IMR-90 (cell line): ENCODE results near the gene TUBD1. TPM values are rescaled to one million over a fixed set of nuclear protein-coding genes. Genes with fewer than 3 reads are reported as not detected.
A peak's percentile ranks its signal among the peaks of the same experiment; 100 is the strongest.

ENCODE experiments used
- ATAC-seq: fragments of 200-7000 bp; cut with Tn5 transposase; 2 replicates; pipeline ENCODE4 v1.9.1; 2020; ENCODE audit warnings: low read depth, mild to moderate bottlenecking, moderate library complexity
- BruUV-seq: library from RNA; stranded (reverse); fragments of 400-500 nt; replicated peaks from 2 replicates; lab custom pipeline; 2021; lab: Mats Ljungman, UMichigan
- CTCF ChIA-PET: fragments of 300-600 bp; formaldehyde crosslinking; extraction: SDS; loops from one replicate; lab custom pipeline; 2021; ENCODE audit warnings: antibody characterized with exemption; lab: Yijun Ruan, JAX
- POLR2A ChIA-PET: fragments of 300-600 bp; sonication (Branson Sonifier 250); formaldehyde crosslinking; loops from one replicate; lab custom pipeline; 2022; ENCODE audit warnings: antibody characterized with exemption; ENCODE audit not compliant: unreplicated experiment; lab: Charles Lee
- DNase-seq: peaks from one replicate; pipeline ENCODE4 v3.0.0; 2013
- H2AFZ ChIP-seq: replicated peaks from 2 replicates; pipeline ENCODE3; 2013; ENCODE audit warnings: low read length, mild to moderate bottlenecking; ENCODE audit not compliant: poor library complexity
- H2AK5ac ChIP-seq: 2 replicates; pipeline ENCODE4 v1.6.1; 2013; ENCODE audit warnings: low read depth, low read length, inconsistent platforms
- H2AK9ac ChIP-seq: replicated peaks from 2 replicates; pipeline ENCODE3; 2013; ENCODE audit warnings: mild to moderate bottlenecking, low read depth, low read length, moderate library complexity; ENCODE audit not compliant: poor library complexity
- H2BK120ac ChIP-seq: 2 replicates; pipeline ENCODE4 v1.6.1; 2013; ENCODE audit warnings: low read depth, low read length, inconsistent platforms
- H2BK15ac ChIP-seq: 3 replicates; pipeline ENCODE4 v1.6.1; 2013; ENCODE audit warnings: low read depth, low read length, inconsistent platforms
- H2BK20ac ChIP-seq: 2 replicates; pipeline ENCODE4 v1.6.1; 2013; ENCODE audit warnings: low read depth, mild to moderate bottlenecking, inconsistent platforms, low read length, moderate library complexity
- H2BK5ac ChIP-seq: 2 replicates; pipeline ENCODE4 v1.6.1; 2013; ENCODE audit warnings: mild to moderate bottlenecking, low read depth, low read length, inconsistent platforms; ENCODE audit not compliant: poor library complexity, severe bottlenecking
- H3K14ac ChIP-seq: replicated peaks from 2 replicates; pipeline ENCODE4 v1.6.1; 2013; ENCODE audit warnings: low read depth, low read length, inconsistent platforms
- H3K18ac ChIP-seq: 2 replicates; pipeline ENCODE4 v1.6.1; 2013; ENCODE audit warnings: low read depth, low read length, control low read depth
- H3K23ac ChIP-seq: 2 replicates; pipeline ENCODE4 v1.6.1; 2013; ENCODE audit warnings: low read depth, low read length, inconsistent platforms
- H3K27ac ChIP-seq: 2 replicates; pipeline ENCODE4 v1.5.1; 2013; ENCODE audit warnings: mild to moderate bottlenecking, control low read depth, low read length; ENCODE audit not compliant: insufficient read depth
- H3K27me3 ChIP-seq: 2 replicates; pipeline ENCODE4 v1.6.1; 2013; ENCODE audit warnings: low read length; ENCODE audit not compliant: control insufficient read depth, insufficient read depth
- H3K36me3 ChIP-seq: 2 replicates; pipeline ENCODE4 v1.6.1; 2013; ENCODE audit warnings: low read length, mixed read lengths; ENCODE audit not compliant: control insufficient read depth, insufficient read depth
- H3K4ac ChIP-seq: 2 replicates; pipeline ENCODE4 v1.6.1; 2013; ENCODE audit warnings: low read depth, low read length, inconsistent platforms
- H3K4me1 ChIP-seq: 2 replicates; pipeline ENCODE4 v1.6.1; 2013; ENCODE audit warnings: low read length, mixed read lengths; ENCODE audit not compliant: control insufficient read depth, insufficient read depth
- H3K4me2 ChIP-seq: 2 replicates; pipeline ENCODE4 v1.6.1; 2013; ENCODE audit warnings: low read depth, mild to moderate bottlenecking, control low read depth, low read length, moderate library complexity
- H3K4me3 ChIP-seq: 2 replicates; pipeline ENCODE4 v1.5.1; 2013; ENCODE audit warnings: low read depth, mild to moderate bottlenecking, control low read depth, low read length, moderate library complexity; ENCODE audit not compliant: insufficient read depth
- H3K56ac ChIP-seq: 2 replicates; pipeline ENCODE4 v1.6.1; 2013; ENCODE audit warnings: low read length, inconsistent platforms; ENCODE audit not compliant: insufficient read depth; ENCODE audit errors: extremely low read depth
- H3K79me1 ChIP-seq, 2 experiments: 2 replicates each; pipeline ENCODE4 v1.6.1; 2013; ENCODE audit warnings: low read length in 2 of 2, inconsistent platforms in 1 of 2, low read depth in 1 of 2
- H3K9ac ChIP-seq: 2 replicates; pipeline ENCODE4 v1.6.1; 2013; ENCODE audit warnings: low read depth, low read length, control low read depth
- H3K9me1 ChIP-seq: 2 replicates; pipeline ENCODE4 v1.6.1; 2013; ENCODE audit warnings: low read length, inconsistent platforms; ENCODE audit not compliant: insufficient read depth
- H3K9me3 ChIP-seq: 2 replicates; pipeline ENCODE4 v1.6.1; 2013; ENCODE audit warnings: low read length; ENCODE audit not compliant: control insufficient read depth, insufficient read depth
- H4K20me1 ChIP-seq: 2 replicates; pipeline ENCODE4 v1.6.1; 2013; ENCODE audit warnings: low read length, inconsistent platforms; ENCODE audit not compliant: insufficient read depth
- H4K5ac ChIP-seq: 2 replicates; pipeline ENCODE4 v1.6.1; 2013; ENCODE audit warnings: mild to moderate bottlenecking, low read depth, low read length, control low read depth
- H4K8ac ChIP-seq, 2 experiments: 2 replicates each; pipeline ENCODE4 v1.6.1; 2013; ENCODE audit warnings: low read depth in 2 of 2, low read length in 2 of 2, control low read depth in 1 of 2, inconsistent platforms in 1 of 2
- H4K91ac ChIP-seq: 2 replicates; pipeline ENCODE4 v1.6.1; 2013; ENCODE audit warnings: low read depth, low read length, inconsistent platforms; ENCODE audit not compliant: insufficient read depth
- CEBPB ChIP-seq: IDR thresholded peaks from 2 replicates; pipeline ENCODE4 v1.6.1; 2012; ENCODE audit warnings: low read depth, low read length, improper control_type of control experiment
- CHD1 ChIP-seq: IDR thresholded peaks from 2 replicates; pipeline ENCODE4 v1.6.1; 2012; ENCODE audit warnings: low read depth, low read length, improper control_type of control experiment
- MAFK ChIP-seq: IDR thresholded peaks from 2 replicates; pipeline ENCODE4 v1.6.1; 2012; ENCODE audit warnings: low read depth, low read length, improper control_type of control experiment
- MAZ ChIP-seq: IDR thresholded peaks from 2 replicates; pipeline ENCODE4 v1.6.1; 2012; ENCODE audit warnings: low read depth, mild to moderate bottlenecking, low read length, improper control_type of control experiment, moderate library complexity, borderline replicate concordance
- MXI1 ChIP-seq: IDR thresholded peaks from 2 replicates; pipeline ENCODE4 v1.6.1; 2012; ENCODE audit warnings: low read depth, mild to moderate bottlenecking, low read length, moderate library complexity, borderline replicate concordance
- NFE2L2 ChIP-seq: fragments of 150-350 bp; IDR thresholded peaks from 2 replicates; pipeline ENCODE4 v1.6.1; 2016; ENCODE audit warnings: low read depth, mild to moderate bottlenecking, low read length
- POLR2A ChIP-seq: IDR thresholded peaks from 2 replicates; pipeline ENCODE4 v1.6.1; 2012; ENCODE audit warnings: mild to moderate bottlenecking, low read depth, low read length
- RAD21 ChIP-seq: IDR thresholded peaks from 2 replicates; pipeline ENCODE4 v1.6.1; 2012; ENCODE audit warnings: low read length, improper control_type of control experiment
- RCOR1 ChIP-seq: IDR thresholded peaks from 2 replicates; pipeline ENCODE4 v1.6.1; 2012; ENCODE audit warnings: mild to moderate bottlenecking, low read length, improper control_type of control experiment; ENCODE audit not compliant: insufficient replicate concordance
- SMC3 ChIP-seq: fragments of 150-350 bp; IDR thresholded peaks from 2 replicates; pipeline ENCODE4 v1.6.1; 2016; ENCODE audit warnings: low read depth, mild to moderate bottlenecking, antibody characterized with exemption, low read length, moderate library complexity
- WGBS, 2 experiments: methylation state at CpG; one replicate each; pipeline versions ENCODE4 v1.1.5 to v1.1.7; 2013; ENCODE audit warnings: missing lambda C conversion rate in 2 of 2; ENCODE audit not compliant: insufficient read length in 1 of 2; ENCODE audit errors: extremely low coverage in 2 of 2; 5-methylcytosine and 5-hydroxymethylcytosine counted together
- dilution Hi-C: fragments of 300-500 bp; cut with HindIII; formaldehyde crosslinking; loops from one replicate; pipeline ENCODE4 v1.14.3; 2018; ENCODE audit warnings: low sequenced_read_pairs; ENCODE audit not compliant: unreplicated experiment
- in situ Hi-C: fragments of 300-500 bp; cut with MboI; formaldehyde crosslinking; loops from 3 replicates; pipeline ENCODE4 v1.14.3; 2019; ENCODE audit warnings: low sequenced_read_pairs, inconsistent platforms, mixed read lengths
- intact Hi-C: fragments of 100-400 bp; cut with micrococcal nuclease; formaldehyde crosslinking; loops from 2 replicates; pipeline ENCODE4 v1.10.0; 2022
- polyA plus RNA-seq, 3 experiments: library from polyadenylated mRNA; depleted of rRNA; stranded (reverse); fragments of >200 nt; gene quantifications; 2 replicates each; pipeline ENCODE4 v1.2.3, GENCODE V29; 2012; ENCODE audit warnings: low replicate concordance in 1 of 3
- total RNA-seq: library from RNA; depleted of rRNA; stranded (reverse); fragments of >200 nt; gene quantifications from 2 replicates; pipeline ENCODE4 v1.2.3, GENCODE V29; 2012
- TF ChIP-seq, protein P1 (sequence below): fragments of 150-350 bp; IDR thresholded peaks from 2 replicates; pipeline ENCODE4 v1.6.1; 2016; ENCODE audit warnings: low read depth, mild to moderate bottlenecking, low read length, moderate library complexity, borderline replicate concordance
- TF ChIP-seq, protein P2 (sequence below): conservative IDR thresholded peaks from 2 replicates; pipeline ENCODE4 v1.5.1; 2012; ENCODE audit warnings: mild to moderate bottlenecking, low read depth, low read length, improper control_type of control experiment

The TUBD1 gene
- total and polyA plus RNA-seq, 2 of the 4 experiments (the other 2 are of a cell fraction) = 2.2 to 4.7 TPM

DNA sequence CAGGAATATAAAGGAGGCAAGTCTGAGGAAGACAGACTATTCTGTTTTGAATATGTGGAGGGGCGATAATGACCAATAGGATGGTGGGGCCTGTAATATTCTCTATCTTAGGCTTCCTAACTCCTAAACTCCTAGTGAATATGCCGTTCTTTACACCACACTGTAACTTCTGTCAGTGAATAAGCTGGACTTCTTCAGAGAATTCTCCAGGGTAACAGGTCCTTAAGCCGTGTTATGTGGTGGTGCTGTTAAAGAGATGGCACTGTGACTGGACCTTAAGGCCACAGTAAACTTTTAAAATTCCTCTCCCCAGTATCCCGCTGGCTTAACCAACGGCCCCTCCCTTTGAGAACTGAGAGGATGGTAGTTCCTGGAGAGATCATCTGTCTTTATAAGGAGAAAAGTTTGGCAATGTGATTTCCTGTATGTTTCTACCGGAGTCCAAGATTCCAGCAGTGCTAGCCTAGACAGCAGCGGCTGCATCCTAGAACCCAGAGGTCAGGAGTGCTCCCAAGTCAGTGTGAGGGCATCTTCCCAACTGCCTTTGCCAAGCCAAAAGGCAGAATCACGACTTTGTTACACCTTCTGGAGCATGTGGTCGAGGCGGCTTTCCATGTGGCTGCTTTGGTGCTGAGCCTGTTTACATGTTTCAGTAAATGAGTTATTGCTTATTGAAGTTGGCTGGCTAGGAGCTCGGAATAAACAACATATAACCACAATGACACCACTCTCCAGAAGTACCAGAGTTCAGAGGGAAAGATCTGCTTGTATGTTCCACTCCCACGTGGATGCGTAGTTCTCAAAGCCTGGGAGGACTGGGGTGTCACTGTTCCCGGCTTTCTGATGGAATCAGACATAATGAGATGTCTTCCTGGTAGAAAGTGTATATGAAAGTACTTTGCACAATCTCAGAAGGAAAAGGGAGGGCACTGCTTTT lies 41.0 kb downstream of the TUBD1 start:
- peak overlapping the region; percentile 73 for H3K27ac ChIP-seq
- peak overlapping the region; percentile 69 for H2AFZ ChIP-seq
- H2BK15ac ChIP-seq = peak overlapping the region; percentile 12
- peak overlapping the region; percentile 40 to 79 for H4K8ac ChIP-seq
- H3K4ac ChIP-seq = peak overlapping the region; percentile 89
- peak overlapping the region; percentile 99 for H2BK20ac ChIP-seq
- no TSS peak for BruUV-seq
- peak overlapping the region; percentile 65 for H4K5ac ChIP-seq
- peak overlapping the region; percentile 6 for H3K9ac ChIP-seq
- peak overlapping the region; percentile 77 for H4K91ac ChIP-seq
- H3K27me3 ChIP-seq = no peaks in the 10 kb centered on the region
- intact Hi-C loops = no loop called here
- peak overlapping the region; percentile 68 for H2AK9ac ChIP-seq
- H3K23ac ChIP-seq = peak overlapping the region; percentile 99
- H3K9me1 ChIP-seq = peaks cover 19% of the 10 kb centered on the region
- CTCF ChIA-PET = interaction anchor here (0.5 kb wide), 1 partner anchor 107 kb away, joined by 3 read pairs; no protein-coding TSS in a partner anchor
- ATAC-seq (peak; percentile 71), DNase-seq (peak; percentile 99)
- H3K4me2 ChIP-seq = peak overlapping the region; percentile 22
- no peaks in the 10 kb centered on the region for H4K20me1 ChIP-seq
- dilution Hi-C loops = no loop called here
- H2AK5ac ChIP-seq = peak overlapping the region; percentile 60
- peak overlapping the region; percentile 92 for H2BK120ac ChIP-seq
- peak overlapping the region; percentile 99 for H3K14ac ChIP-seq
- POLR2A ChIA-PET = interaction anchor here (0.6 to 1.9 kb wide), 3 partner anchors 13 to 97 kb away, joined by 3 to 5 read pairs (median 5); no protein-coding TSS in a partner anchor
- in situ Hi-C loops = no loop called here
- no peaks in the 10 kb centered on the region for H3K9me3 ChIP-seq
- H3K79me1 ChIP-seq = peaks cover 4 to 37% of the 10 kb centered on the region in 2 experiments; a peak in 3 of 4 replicates
- no peaks in the 10 kb centered on the region for H3K36me3 ChIP-seq
- H3K4me1 ChIP-seq = peaks cover 17% of the 10 kb centered on the region
- WGBS, 2 experiments = 0% methylated on average over 2 of the region's 14 CpGs; no CpG with 5 or more reads in 1 of the 2 experiments
- H3K18ac ChIP-seq = peak overlapping the region; percentile 87
- no peak overlapping the region for H3K4me3 ChIP-seq
- peak overlapping the region; percentile 95 for H3K56ac ChIP-seq
- H2BK5ac ChIP-seq = peak overlapping the region; percentile 77
- TF ChIP-seq, protein P1, sequence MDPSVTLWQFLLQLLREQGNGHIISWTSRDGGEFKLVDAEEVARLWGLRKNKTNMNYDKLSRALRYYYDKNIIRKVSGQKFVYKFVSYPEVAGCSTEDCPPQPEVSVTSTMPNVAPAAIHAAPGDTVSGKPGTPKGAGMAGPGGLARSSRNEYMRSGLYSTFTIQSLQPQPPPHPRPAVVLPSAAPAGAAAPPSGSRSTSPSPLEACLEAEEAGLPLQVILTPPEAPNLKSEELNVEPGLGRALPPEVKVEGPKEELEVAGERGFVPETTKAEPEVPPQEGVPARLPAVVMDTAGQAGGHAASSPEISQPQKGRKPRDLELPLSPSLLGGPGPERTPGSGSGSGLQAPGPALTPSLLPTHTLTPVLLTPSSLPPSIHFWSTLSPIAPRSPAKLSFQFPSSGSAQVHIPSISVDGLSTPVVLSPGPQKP = no peak
- TF ChIP-seq CEBPB (peak; percentile 78), POLR2A (peak; percentile 32), SMC3 (no peak), MAZ (peak; percentile 41; the same call in 1 of the 2 replicates), MXI1 (peak; percentile 95), NFE2L2 (peak; percentile 65; the same call in 1 of the 2 replicates), MAFK (no peak), RCOR1 (no peak), CHD1 (peak; percentile 77; the same call in 1 of the 2 replicates), RAD21 (peak; percentile 13; the same call in 1 of the 2 replicates)
- TF ChIP-seq, protein P2, sequence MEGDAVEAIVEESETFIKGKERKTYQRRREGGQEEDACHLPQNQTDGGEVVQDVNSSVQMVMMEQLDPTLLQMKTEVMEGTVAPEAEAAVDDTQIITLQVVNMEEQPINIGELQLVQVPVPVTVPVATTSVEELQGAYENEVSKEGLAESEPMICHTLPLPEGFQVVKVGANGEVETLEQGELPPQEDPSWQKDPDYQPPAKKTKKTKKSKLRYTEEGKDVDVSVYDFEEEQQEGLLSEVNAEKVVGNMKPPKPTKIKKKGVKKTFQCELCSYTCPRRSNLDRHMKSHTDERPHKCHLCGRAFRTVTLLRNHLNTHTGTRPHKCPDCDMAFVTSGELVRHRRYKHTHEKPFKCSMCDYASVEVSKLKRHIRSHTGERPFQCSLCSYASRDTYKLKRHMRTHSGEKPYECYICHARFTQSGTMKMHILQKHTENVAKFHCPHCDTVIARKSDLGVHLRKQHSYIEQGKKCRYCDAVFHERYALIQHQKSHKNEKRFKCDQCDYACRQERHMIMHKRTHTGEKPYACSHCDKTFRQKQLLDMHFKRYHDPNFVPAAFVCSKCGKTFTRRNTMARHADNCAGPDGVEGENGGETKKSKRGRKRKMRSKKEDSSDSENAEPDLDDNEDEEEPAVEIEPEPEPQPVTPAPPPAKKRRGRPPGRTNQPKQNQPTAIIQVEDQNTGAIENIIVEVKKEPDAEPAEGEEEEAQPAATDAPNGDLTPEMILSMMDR = no peak
